ENCODE measurements around the gene FKBP11.
A peak's percentile ranks its signal among the peaks of the same experiment; 100 is the strongest.
"Not testable (repeated sequence)": the region's sequence is repeated elsewhere in the genome, so short reads cannot be mapped to it uniquely, and the experiment has no call there.

FKBP11 gene

DNA sequence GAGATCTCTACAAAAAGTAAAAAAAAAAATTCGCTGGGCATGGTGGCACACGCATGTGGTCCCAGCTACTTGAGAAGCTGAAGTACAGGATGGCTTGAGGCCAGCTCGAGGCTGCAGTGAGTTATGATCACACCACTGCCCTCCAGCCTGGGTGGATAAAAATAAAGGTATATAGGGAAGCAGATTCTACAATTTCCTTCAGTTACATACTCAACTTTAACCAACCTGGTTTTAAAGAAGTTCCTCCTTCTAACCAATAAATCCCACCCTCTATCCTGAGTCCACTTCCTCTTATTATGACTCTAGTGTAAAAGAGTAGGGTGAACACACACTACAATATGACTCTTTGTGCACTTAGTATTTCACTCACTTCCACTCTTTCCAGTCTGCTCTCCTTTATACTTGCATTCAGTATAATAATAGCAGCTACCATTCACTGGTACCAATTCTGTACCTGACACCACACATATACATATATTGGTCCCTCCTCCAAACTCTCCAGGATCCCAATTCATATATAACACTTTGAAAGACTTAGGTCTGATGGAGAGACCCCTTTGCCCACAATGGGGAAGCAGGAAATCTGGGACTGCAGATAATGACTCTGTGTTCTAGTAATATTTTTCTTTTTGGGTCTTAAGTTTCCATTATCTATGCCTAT lies 29.7 kb upstream of the FKBP11 start:
- DNase-seq: no peak

DNA sequence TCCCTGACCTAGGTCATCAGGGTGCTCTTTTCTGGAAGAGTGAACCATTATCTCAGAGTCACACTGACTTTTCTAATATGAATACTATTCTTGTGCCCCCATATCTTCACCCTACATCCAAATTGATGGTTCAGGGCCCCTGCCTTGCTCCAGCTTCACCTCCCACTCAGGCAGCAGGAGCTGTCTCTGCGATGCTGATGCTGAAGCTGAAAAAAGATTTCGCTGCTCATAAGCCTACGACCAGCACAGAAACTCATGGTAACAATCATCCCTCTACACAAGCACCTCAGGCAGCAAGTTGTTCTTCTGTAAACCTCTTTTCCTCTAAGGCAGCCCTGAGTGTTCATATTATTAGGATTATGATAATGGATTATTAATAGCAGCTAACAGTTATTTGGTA lies 28.8 kb upstream of the FKBP11 start:
- DNase-seq: no peak

DNA sequence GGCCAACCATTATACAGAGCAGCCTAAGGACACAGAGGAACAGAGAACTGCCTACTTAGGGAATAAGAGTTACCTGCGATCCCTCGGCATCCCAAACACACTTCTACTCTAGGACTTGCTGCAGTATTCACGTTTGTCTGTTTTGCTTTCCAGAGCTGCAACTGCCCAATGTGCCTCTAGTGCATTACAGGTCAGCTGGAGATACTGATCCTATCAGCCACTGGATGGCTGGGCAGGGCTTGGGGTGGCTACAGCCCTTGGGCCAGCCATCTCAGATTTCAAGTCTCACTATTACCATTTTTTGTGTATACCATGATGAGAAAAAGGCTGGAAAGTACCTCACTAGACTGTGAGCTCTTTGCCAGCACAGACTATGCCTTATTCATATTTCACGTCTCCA lies 27.4 kb upstream of the FKBP11 start:
- no peak for DNase-seq

DNA sequence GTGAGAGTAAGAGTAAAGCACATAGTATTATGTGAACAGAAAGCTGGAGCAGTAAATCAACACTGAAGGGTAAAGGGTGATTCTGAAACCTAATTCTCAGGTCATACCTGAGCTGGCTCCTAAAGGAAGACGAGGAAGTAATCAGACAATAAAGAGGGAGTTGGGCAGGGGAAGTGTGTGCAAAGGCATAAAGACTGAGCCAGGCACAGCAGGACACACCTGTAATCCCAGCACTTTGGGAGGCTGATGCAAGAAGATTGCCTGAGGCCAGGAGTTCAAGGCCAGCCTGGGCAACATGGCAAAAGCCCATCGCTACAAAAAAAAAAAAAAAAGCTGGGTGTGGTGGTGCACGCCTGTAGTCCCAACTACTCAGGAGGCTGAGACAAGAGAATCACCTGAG lies 22.4 kb upstream of the FKBP11 start:
- DNase-seq: peak; percentile 93

DNA sequence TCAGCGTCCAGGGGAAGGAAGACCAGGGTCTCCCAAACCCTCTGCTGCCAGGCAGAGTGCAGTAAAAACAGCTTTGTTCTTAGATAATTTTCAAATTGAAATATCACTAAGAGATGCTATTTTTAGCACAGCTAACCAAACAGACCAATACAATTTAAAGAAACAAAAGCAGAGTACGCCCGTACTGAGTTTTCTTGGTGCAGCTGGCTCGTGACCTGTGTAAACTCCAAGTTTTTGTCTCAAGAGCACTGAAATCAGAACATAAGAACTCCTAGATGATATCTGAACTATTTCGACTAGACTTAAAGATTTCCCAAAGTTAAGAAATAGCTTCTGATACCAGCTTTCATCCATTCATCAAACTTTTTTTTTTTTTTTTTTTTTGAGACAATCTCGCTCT lies 21.7 kb upstream of the FKBP11 start:
- no peak for DNase-seq

DNA sequence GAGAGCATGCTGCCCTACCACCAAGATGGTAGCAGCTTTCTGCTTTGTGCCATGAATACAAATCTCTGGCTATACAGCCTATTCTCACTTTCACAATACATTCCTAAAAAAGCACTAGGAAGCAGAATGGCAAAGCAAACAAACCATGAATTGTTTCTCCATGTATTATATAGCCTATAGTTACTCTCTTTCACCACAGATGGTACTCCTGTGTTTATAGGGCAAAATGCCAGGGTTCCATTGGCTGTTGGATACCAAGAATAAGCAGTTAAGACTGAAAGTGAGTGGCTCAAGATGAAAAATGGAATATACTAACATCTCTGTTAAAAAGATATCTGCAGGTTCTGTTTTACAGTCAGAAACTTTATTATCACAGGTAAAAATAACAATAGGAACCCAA lies 20.9 kb upstream of the FKBP11 start:
- peak; percentile 96 for DNase-seq

DNA sequence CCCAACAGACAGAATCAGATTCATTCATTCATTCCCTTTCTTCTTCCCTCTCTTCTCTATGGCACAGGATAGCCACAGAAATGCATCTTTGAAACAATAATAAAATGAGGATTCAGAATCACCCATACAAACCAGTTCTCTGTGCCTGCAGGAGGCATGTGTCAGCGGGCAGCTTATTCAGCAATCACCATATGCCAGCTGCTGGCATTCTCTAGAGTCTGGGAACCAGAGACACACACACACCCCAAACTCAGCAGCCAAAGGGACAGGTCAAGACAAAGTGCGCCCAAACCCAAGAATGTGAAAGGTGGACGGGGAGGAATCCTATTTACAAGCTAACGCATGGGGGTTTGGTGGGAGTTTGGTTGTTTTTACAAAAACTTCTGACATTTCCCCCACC lies 17.9 kb upstream of the FKBP11 start:
- DNase-seq: no peak

DNA sequence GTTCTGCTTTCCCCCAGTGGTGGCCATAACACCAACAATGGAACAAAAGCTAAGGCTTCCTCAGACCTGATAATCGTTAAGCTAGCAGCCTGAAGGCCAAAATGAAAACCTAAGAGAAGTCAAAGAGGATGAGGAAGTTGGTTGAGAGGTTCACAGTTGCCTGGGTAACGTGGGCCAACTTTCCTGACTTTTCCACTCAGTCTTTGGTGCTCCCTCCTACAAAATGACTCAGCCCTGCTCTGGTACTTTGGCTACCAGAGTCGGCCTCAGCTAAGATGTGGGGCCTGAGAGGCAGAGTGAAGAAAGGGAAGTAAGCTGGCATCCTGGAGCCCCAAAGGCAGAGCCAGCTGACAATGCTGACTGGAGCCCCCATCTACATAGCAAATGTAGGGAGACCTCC lies 14.9 kb upstream of the FKBP11 start:
- DNase-seq: no peak

DNA sequence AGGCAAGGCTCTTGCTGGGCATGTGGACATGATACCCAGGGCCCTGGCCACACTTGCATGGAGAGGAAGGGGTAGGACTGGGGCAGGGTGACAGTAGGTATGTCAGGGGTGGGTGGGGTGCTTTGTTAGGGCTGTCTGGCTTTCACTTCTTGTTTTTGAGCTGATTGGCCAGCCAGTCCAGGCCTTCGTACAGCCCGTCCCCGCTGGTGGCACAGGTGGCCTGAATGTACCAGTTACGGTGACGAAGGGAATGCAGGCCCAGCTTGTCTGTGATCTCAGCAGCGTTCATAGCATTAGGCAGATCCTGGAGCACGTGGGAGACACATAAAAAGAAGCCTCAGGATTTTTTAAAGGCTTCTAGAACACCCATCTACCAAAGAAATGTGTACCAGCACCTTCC lies 13.5 kb upstream of the FKBP11 start:
- DNase-seq: no peak

DNA sequence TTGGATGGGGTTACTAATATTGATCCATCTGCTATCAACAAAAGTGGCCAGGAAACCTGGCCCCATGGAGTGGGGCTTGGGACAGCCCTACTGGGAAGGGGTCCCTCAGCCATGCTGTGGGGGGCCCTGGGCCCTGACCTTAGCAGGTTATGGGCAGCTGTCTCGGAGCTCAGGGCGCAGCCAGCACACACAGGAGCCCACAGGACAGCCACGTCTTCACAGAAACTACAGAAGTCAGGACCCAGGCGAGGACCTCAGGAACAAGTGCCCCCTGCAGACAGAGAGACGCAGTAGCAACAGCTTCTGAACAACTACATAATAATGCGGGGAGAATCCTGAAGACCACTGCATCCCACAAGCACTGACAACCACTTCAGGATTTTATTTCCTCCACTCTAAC lies 11.9 kb upstream of the FKBP11 start:
- no peak for DNase-seq

DNA sequence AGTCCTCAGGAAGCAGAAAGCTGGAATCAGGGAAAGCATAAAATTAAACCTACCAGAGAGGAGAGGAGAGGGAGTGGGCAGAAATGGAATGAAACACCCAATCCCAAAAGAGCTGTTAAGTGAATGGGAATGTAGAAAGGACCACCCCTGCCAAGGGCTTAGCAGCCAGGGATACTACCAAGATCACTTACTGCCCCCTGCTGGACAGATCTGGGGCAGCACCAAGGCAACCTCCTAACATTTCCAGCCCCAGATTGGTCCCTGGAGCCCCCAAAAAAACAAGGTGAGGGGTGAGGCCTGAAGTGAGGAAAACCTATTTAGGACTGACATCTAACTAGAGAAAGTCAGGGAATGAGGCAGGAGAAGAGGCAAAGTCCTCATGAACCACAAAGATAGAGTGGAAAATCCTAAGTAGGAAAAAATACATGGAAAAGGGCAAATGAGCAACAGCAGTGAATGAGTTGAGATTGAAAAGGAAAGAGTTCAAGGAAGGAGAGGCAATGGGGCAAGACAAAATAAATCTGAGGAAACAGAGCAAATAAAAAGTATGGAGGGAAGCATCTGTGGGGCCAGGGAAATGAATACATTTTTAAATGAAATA lies 11.2 kb upstream of the FKBP11 start:
- peak; percentile 72 for DNase-seq

DNA sequence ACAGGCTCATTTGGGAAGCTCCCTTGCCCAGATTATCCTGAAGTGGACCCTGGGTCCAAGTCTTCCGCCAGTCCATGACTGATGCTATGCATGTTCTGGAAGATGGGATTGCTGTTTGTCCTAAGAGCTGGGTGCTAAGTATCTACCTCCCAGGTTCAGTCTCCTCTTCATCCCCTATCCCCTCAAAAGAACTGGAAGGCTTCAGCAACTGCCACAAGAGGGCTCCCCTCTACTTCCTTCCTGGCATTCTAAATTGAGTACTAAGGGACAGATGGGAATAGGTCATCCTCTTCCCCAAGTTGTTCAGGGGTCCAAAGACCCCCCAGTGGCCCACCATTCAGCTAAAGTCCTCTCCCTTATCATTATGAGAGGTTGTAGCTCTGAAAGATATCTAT lies 9.0 kb upstream of the FKBP11 start:
- peak; percentile 25 for DNase-seq

DNA sequence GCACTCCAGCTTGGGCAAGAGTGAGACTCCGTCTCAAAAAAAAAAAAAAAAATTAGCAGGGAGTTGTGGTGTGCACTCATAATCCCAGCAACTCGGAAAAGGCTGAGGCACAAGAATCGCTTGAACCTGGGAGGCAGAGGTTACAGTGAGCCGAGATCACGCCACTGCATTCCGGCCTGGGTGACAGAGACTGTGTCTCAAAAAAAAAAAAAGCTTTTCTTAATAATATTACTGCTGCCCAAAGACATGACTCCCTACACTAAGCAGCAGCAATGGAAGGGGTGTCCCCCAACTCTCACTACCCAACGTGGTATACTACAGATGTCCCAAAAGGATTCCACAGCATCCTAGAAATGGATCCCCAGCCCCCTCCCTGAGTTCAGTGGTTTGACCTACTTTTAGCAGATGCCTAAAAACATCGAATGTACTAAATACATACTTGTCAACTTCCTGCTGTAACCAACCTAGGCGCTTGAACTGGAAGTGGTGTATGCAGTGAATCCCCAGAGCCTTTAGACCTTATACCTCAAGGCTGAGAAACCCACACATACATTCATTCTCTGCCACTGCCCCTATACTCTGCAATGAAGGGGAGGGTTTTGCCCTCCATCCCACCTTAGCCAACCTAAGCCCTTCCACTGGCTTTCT lies 8.5 kb upstream of the FKBP11 start:
- no peak for DNase-seq

DNA sequence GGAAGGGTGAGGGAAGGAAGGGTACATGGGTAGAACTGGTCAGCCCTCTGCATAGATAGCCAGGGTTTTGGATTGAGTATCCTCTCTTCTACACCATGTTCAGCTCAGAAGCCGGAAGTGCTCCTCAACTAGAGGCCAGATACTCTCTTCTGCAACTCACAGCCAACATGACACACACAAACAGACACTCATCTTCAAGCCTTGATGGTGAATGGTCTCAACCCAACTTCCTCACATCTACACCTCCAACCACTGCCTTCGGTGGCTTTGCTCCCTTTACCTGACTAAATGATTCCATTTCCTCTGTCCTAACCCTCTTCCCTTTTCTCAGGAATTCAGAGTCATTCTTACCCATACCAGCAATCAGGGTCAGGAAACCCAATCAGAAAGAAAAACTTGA lies 7.6 kb upstream of the FKBP11 start:
- DNase-seq: no peak

DNA sequence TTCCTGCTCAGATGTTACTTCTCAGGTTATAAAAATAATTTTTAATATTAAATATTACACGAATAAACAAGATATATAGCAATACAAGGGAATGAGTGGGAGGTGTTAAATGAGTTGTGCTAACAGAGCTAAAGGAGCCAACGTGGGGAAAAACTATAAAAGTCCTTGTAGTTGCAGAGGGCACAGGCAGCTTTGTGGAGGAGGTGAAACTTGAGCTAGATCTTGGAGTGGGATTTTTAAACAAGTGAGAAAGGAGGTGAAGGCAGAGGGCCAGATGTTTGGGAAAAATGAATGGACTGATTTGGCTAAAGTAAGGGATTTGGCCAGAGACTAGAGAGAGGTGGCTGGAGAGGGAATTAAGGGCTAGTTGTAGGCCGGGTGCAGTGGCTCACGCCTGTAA lies 5.2 kb upstream of the FKBP11 start:
- DNase-seq: no peak

DNA sequence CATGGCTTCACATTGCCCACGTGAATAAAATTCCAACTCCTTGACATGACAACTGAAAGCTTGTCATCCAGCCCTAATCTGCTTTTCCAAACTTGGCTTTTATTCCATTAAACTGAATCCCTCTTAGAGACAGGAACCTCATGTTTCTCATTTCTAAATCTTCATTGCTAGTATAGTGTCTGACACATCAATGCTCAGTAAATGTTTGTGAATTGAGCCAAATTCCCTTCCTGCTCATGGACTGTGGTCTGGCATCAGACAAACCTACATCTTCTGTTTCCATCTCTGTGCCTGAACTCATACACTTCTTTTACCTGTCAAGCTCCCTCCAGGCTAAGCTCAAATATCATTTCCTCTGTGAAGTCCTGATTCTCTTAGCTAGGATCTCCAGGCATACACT lies 4.3 kb upstream of the FKBP11 start:
- DNase-seq: no peak

DNA sequence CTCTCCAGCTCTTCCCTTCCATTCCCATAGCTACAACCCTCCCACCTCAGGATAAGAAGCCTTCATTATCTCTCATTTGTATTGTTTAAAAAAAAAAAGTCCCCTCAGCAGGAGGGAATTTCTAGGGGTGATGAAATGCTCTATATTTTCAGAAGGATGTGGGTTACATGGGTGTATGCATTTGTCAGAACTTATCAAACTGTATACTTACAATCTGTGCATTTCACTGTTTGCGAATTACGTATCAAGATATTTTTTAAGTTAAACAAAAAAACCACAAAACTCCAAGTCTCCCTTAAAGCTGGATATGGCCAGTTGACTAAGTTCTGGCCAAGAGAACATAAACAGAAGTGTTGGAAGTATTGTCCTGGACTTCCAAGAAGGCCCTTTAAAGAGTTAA lies 2.0 kb upstream of the FKBP11 start:
- DNase-seq: no peak

DNA sequence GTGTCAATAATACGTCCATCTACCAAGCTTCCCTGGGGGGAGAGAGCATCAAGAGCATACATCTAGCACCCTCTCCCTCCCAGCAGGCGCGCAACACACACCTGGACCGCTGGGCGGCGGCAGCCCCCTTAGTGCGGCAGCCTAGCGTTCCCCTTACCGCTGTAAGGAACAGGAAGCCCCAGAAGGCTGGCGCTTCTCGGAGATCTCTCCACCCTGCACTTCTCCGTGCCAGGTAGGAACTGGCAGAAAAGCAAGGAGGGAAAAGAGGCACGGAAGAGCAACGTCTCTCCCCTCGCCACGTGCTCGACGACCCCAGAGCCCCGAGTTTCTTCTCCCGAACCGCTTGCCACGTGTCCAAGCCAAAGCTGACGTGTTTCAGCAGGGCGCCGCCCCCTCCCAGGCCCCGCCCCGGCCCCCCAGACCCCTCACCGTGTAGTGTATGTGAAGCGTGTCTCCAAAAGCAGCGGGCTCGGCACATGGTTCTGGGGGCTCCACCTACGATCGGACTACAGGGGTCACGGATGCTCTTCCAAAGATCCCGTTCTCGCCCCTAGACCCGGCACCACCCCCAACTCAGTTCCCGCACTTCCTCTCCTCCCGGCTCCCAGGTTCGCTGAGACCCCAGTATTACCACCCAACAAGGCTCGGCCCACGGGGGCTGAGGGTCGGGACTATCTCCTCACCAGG lies 532 bp downstream of the FKBP11 start:
- peak; percentile 79 for DNase-seq

DNA sequence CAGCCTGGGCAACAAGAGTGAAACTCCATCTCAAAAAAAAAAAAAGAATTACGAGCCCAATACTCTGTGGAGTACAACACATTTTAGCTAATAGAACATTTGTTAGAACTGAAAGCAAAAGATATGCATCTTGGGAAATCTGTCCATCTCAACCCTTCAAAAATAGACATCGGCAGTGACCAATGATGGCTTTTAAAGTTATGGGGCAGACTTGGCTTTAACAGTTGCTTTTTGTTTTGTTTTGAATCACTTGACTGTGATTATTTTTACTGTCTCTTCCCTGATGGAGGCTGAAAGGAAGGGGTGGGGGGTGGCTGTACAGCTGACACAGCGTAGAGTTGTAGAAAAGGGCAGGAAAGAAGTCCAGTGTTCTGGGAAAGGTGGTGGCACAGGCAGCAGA lies 2.2 kb downstream of the FKBP11 start:
- DNase-seq: no peak

DNA sequence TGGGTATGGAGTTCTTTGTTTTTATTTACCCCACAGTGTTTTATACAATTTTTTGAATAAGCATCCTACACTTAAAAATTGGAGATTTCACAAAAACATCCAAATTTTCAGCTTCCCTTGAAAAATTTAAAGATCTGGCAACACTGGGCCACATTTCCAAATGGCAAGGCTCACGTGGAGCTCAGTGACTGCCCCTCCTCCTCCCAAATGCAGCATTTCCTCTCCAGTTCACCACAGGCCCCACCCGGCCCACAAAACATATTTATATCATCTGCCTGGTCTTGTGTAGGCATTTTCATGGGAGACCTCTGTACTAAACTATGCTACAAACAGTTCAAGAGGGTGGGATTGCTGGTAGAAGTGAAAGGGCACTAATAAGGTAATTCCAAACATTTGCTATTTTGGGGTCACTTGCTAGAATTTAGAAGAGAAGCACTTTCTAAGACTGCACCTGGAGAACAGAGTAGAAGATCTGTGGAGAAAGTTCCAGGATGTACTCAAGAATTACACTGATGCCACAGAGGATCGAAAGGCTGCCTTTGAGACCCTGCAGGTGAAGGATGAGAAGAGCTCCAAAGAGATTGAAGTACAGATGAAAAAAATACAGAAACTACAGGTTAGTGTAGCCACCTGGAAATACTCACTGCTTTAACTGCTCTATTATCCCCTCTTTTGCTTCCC lies 7.3 kb downstream of the FKBP11 start:
- no peak for DNase-seq

DNA sequence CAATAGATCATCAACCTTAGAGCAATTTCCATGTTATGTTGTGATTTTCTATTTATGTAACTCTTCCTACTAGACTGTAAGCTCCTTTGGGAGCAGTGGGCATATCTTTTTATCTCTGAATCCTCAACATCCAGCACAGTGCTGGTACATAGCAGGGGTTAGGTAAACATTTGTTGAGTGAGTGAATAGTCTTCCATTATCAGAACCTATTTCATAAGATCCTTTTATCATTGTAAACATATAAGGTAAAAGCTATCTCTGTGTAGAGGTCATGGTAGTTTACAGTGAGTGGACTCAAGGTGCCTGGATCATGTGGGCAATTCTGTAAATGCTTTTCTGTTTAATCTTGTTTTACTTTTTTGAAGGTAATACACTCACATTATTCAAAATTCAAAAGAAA lies 15.1 kb downstream of the FKBP11 start:
- peak; percentile 15 for DNase-seq

DNA sequence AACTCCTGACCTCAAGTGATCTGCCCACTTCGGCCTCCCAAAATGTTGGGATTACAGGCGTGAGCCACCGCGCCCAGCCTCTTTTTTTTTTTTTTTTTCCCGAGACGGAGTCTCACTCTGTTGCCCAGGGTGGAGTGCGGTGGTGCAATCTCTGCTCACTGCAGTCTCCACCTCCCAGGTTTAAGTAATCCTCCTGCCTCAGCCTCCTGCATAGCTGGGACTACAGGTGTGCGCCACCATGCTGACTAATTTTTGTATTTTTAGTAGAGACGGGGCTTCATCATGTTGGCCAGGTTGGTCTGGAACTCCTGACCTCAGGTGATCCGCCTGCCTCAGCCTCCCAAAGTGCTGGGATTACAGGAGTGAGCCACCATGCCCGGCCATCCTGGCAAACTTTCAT lies 15.6 kb downstream of the FKBP11 start:
- not testable (repeated sequence) for DNase-seq

DNA sequence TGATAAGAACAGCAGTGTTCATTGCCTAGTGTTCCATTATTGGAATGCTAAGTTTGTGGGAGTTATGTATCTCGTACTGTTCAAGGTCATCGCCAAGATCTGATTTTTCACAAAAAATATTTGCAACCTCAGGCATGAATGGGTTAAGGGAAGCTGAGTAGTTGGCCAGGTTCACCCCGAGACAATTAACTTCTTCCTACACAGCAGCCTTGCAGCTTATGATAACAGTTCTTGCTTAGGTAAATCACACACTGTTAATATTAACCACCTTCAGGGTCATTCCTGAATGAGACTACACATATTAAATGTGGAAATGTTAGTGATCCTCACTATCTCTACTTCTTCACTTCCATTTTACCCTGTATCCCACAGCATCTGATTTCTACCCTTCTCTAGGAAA lies 18.0 kb downstream of the FKBP11 start:
- no peak for DNase-seq

DNA sequence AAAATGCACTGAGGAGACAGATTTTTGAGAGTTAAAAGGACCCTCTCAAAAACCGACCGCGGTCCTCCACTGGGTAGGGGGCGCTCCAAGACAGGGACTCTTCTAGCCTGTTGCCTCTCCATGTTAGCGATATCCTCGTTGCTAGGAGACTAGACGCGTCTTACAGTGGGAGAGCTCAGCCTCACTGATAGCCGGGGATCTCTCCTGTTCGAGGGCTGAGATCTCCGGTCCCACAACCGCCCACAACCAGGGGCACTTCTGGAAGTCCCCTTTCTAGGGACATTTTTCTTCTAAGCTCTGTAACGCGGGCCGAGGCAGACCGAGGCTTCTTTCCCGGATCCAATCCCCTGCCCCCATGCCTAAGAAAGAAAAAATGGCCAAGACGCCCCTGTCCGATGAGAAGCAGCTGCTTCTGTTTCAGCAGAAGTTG lies 21.3 kb downstream of the FKBP11 start:
- DNase-seq: peak; percentile 93
